Body of pancreas (tissue), 4 donors: ENCODE results near the gene ZNF219. TPM values are rescaled to one million over a fixed set of nuclear protein-coding genes. Genes with fewer than 3 reads are reported as not detected.
A peak's percentile ranks its signal among the peaks of the same experiment; 100 is the strongest.

Experiments used
- ATAC-seq: fragments of 150-250 bp; one replicate; pipeline ENCODE4 v1.9.1; 2016
- DNase-seq, 4 donors: peaks; one replicate each; pipeline ENCODE4 v3.0.0-alpha.2; 2019
- H3K27ac ChIP-seq, 4 donors: fragments of 200-600 bp; sonication (generic); 1 replicate in 3 of 4; 2 replicates in 1 of 4; pipeline versions ENCODE4 v1.5.1 to v1.6.1; 2016 to 2019; ENCODE audit warnings: mild to moderate bottlenecking in 1 of 4, mixed read lengths in 1 of 4, moderate library complexity in 1 of 4
- H3K27me3 ChIP-seq, 2 donors: fragments of 200-600 bp; sonication (generic); one replicate each; pipeline ENCODE4 v1.6.0; 2016; ENCODE audit warnings: mild to moderate bottlenecking in 1 of 2
- H3K36me3 ChIP-seq, 2 donors: fragments of 200-600 bp; sonication (generic); replicated peaks in 1 of 2; 2 replicates each; pipeline ENCODE4 v1.5.1; 2016; ENCODE audit warnings: low read depth in 2 of 2; ENCODE audit not compliant: insufficient read depth in 1 of 2
- H3K4me1 ChIP-seq: fragments of 200-600 bp; sonication (generic); one replicate; pipeline ENCODE4 v1.6.0; 2016
- H3K4me3 ChIP-seq, 2 donors: fragments of 200-600 bp; sonication (generic); 1 replicate in 1 of 2; 2 replicates in 1 of 2; pipeline ENCODE4 v1.5.1; 2016 to 2019
- H3K9me3 ChIP-seq, 3 donors: fragments of 200-600 bp; sonication (generic); 1 replicate in 2 of 3; 2 replicates in 1 of 3; pipeline ENCODE4 v1.5.1; 2016
- POLR2A ChIP-seq, 3 donors: fragments of 450-650 bp; IDR thresholded peaks; one replicate each; pipeline ENCODE4 v1.6.1; 2016; ENCODE audit warnings: antibody characterized with exemption in 3 of 3, mild to moderate bottlenecking in 2 of 3
- WGBS, 2 donors: methylation state at CpG; one replicate each; pipeline ENCODE4 v1.1.5; 2017; 5-methylcytosine and 5-hydroxymethylcytosine counted together
- intact Hi-C: fragments of 100-400 bp; cut with DNase I; formaldehyde crosslinking; loops from one replicate; pipeline ENCODE4 v1.15.1; 2023
- total RNA-seq, 2 donors: library from RNA; depleted of rRNA; stranded (reverse); fragments of >200 nt; gene quantifications; one replicate each; pipeline ENCODE4 v1.1.0, GENCODE V29; 2016
- TF ChIP-seq, protein P1 (sequence below), 7 experiments: fragments of 450-650 bp in 4 of 7; fragments of 200-600 bp in 3 of 7; sonication (generic) in 3 of 7; IDR thresholded peaks; one replicate each; pipeline ENCODE4 v1.5.1; 2016 to 2019; ENCODE audit warnings: antibody characterized with exemption in 7 of 7

ZNF219 gene
- total RNA-seq, 2 donors from 2014 or later: 28.3 to 39.2 TPM

DNA sequence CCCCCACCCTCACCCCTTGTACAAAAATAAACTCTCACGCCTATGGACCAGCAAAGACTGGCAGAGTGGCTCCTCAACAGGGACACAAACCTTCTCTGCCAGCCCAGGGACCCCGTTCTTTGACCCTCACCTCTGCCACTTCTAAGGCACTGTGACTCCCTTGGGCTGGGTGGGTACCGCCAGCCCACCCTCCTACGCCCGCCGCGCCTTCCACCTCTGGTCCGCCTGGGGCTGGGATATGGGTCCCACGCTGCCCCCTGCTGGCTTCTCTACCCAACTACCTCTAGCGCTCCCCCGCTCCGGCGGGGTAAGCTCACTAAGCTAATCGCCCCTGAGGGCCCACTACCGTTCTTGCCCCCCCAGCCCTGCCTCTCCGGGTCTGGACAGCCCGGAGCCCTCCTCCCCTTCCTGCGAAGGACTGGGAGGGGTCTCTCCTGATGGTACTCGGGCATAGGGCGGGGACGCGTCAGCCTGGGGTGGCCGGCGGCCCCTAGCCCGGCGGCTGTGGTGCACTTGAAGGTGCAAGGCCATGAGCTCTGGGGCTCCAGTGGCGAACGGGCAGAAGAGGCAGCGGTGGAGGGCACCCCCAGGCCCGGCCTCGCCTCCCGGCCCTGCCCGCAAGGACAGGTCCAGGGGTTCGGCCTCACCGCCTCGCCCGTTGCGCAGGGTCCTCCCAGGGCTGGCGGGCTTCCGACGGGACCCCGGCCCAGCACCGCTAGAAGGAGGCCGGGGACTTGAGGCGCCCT lies 8.1 kb downstream of the ZNF219 start:
- no peak for TF ChIP-seq POLR2A (IDR thresholded peaks at IDR 0.05)
- TF ChIP-seq, protein P1, sequence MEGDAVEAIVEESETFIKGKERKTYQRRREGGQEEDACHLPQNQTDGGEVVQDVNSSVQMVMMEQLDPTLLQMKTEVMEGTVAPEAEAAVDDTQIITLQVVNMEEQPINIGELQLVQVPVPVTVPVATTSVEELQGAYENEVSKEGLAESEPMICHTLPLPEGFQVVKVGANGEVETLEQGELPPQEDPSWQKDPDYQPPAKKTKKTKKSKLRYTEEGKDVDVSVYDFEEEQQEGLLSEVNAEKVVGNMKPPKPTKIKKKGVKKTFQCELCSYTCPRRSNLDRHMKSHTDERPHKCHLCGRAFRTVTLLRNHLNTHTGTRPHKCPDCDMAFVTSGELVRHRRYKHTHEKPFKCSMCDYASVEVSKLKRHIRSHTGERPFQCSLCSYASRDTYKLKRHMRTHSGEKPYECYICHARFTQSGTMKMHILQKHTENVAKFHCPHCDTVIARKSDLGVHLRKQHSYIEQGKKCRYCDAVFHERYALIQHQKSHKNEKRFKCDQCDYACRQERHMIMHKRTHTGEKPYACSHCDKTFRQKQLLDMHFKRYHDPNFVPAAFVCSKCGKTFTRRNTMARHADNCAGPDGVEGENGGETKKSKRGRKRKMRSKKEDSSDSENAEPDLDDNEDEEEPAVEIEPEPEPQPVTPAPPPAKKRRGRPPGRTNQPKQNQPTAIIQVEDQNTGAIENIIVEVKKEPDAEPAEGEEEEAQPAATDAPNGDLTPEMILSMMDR (IDR thresholded peaks at IDR 0.05): peak; percentile 14 to 49 (median 39)
- Histone ChIP-seq H3K4me1 (peaks cover 17% of the 10 kb centered on the region), H3K4me3 (no peak overlapping the region), H3K9me3 (no peaks in the 10 kb centered on the region), H3K36me3 (peaks cover 0 to 2% of the 10 kb centered on the region in 2 donors), H3K27me3 (no peaks in the 10 kb centered on the region), H3K27ac (no peak overlapping the region)
- 82 to 92% methylated on average over 12 to 34 of the region's 45 CpGs for WGBS, 2 donors
- ATAC-seq: no peak
- DNase-seq: peak in 3 of 4 donors; percentile 40 to 50 (median 47)
- intact Hi-C loops: no loop called here

DNA sequence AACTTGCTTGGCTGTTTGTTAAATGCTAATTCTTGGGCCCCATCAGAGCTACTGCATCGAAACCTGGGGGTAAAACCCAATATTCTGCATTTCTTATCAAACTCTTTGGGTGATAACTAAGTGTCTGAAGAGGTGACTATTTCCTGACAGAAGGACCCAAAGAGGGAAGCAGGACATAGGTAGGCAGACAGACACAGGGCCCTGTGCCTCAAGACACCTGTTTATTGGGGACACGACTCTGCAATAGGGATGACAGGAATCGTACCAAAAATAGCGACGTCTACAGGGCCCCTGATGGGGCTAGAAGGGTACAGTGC lies 8.6 kb downstream of the ZNF219 start:
- intact Hi-C loops: loop anchor here (5.0 kb wide), 1 partner anchor 73 kb away; no protein-coding TSS in a partner anchor
- Histone ChIP-seq H3K27me3 (no peaks in the 10 kb centered on the region), H3K36me3 (peaks cover 0 to 2% of the 10 kb centered on the region in 2 donors), H3K27ac (no peak overlapping the region), H3K9me3 (no peaks in the 10 kb centered on the region), H3K4me3 (no peak overlapping the region), H3K4me1 (peaks cover 17% of the 10 kb centered on the region)
- DNase-seq: no peak
- TF ChIP-seq, protein P1 (IDR thresholded peaks at IDR 0.05): no peak
- no peak for TF ChIP-seq POLR2A (IDR thresholded peaks at IDR 0.05)
- WGBS, 2 donors: 79 to 85% methylated on average over 5 of the region's 5 CpGs
- no peak for ATAC-seq

DNA sequence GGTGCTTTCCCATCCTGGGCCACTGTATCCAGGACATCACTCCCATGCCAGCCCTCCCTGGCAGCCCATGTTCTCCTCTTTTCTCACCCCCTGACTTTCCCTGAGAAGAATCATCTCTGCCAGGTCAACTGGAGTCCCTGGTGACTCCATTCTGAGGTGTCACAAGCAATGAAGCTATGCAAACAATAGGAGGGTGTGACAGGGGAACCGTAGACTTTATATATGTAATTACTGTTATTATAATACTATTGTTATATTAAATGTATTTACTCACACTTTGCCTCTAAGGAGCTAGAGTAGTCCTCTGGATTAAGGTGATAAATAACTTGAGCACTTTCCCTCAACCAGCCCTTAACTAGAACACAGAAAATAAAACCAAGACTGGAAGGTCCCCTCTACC lies 9.2 kb downstream of the ZNF219 start:
- H3K4me3 ChIP-seq: no peak overlapping the region
- H3K27ac ChIP-seq: no peak overlapping the region
- TF ChIP-seq, protein P1 (IDR thresholded peaks at IDR 0.05): no peak
- TF ChIP-seq POLR2A (IDR thresholded peaks at IDR 0.05): no peak
- H3K27me3 ChIP-seq: no peaks in the 10 kb centered on the region
- peaks cover 0 to 3% of the 10 kb centered on the region in 2 donors for H3K36me3 ChIP-seq
- no peak for DNase-seq
- H3K4me1 ChIP-seq: peaks cover 17% of the 10 kb centered on the region
- 57 to 72% methylated on average over 1 of the region's 1 CpG for WGBS, 2 donors
- ATAC-seq: no peak
- no peaks in the 10 kb centered on the region for H3K9me3 ChIP-seq
- intact Hi-C loops: loop anchor here (5.0 kb wide), 1 partner anchor 72 kb away; no protein-coding TSS in a partner anchor

DNA sequence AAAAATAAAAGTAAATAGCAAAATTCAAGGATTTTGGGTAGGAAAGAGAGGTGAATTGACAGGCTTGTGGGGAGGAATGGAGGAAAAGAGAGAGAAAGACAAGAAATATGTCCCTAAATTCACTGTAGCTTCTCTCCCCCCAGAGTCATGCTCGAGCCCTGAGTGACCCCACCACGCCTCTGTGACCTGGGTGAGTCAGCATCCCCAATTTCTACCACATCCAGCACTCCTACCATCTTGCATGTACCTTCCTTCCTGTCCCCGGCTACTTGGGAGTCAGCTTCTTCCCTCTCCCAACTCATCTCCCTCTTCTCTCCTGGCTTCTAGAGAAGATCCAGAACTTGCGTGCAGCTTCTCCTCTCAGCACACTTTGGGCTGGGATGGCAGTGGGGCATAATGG lies 9.8 kb downstream of the ZNF219 start:
- DNase-seq (no peak), ATAC-seq (no peak)
- Histone ChIP-seq H3K9me3 (no peaks in the 10 kb centered on the region), H3K36me3 (peaks cover 0 to 5% of the 10 kb centered on the region in 2 donors), H3K27ac (no peak overlapping the region), H3K4me1 (peaks cover 17% of the 10 kb centered on the region), H3K27me3 (no peaks in the 10 kb centered on the region), H3K4me3 (no peak overlapping the region)
- no peak for TF ChIP-seq POLR2A (IDR thresholded peaks at IDR 0.05)
- TF ChIP-seq, protein P1 (IDR thresholded peaks at IDR 0.05): no peak
- intact Hi-C loops: loop anchor here (5.0 kb wide), 1 partner anchor 71 kb away; no protein-coding TSS in a partner anchor
- 65 to 75% methylated on average over 4 of the region's 4 CpGs for WGBS, 2 donors
